SK-N-SH (cell line): Measurements from ENCODE around the gene MAST2.

Experiments
- RAD21 ChIP-seq: IDR thresholded peaks from 2 replicates; pipeline ENCODE4 v1.6.1; 2012; ENCODE audit warnings: mild to moderate bottlenecking, low read length
- TF ChIP-seq, protein P1 (sequence below): fragments of 200-600 bp; sonication (generic); IDR thresholded peaks from 2 replicates; pipeline ENCODE4 v1.6.1; 2017; ENCODE audit warnings: antibody characterized with exemption, mild to moderate bottlenecking, moderate library complexity

DNA sequence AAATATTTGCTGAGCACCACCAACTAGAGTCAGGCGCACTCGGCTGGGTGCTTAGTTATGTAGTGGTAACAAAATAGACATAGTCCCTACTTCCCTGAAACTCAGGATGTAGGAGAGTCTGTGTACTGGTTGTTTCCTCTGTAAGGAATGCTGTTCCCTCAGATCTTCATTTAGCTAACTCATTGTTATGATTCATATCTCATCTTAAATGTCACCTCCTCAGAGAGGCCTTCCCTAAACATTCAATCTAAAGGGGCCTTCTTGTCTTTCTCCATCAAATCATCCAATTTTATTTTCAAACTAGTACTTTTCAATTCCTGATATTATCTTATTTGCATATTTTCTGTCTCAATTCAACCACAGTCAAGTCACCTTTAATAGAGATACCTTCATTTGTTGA, 196.1 kb downstream of the MAST2 start:
- TF ChIP-seq RAD21: no peak
- TF ChIP-seq, protein P1, sequence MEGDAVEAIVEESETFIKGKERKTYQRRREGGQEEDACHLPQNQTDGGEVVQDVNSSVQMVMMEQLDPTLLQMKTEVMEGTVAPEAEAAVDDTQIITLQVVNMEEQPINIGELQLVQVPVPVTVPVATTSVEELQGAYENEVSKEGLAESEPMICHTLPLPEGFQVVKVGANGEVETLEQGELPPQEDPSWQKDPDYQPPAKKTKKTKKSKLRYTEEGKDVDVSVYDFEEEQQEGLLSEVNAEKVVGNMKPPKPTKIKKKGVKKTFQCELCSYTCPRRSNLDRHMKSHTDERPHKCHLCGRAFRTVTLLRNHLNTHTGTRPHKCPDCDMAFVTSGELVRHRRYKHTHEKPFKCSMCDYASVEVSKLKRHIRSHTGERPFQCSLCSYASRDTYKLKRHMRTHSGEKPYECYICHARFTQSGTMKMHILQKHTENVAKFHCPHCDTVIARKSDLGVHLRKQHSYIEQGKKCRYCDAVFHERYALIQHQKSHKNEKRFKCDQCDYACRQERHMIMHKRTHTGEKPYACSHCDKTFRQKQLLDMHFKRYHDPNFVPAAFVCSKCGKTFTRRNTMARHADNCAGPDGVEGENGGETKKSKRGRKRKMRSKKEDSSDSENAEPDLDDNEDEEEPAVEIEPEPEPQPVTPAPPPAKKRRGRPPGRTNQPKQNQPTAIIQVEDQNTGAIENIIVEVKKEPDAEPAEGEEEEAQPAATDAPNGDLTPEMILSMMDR: no peak
